ENCODE data around the gene PSMG2.
A peak's percentile ranks its signal among the peaks of the same experiment; 100 is the strongest.

PSMG2 gene, protein sequence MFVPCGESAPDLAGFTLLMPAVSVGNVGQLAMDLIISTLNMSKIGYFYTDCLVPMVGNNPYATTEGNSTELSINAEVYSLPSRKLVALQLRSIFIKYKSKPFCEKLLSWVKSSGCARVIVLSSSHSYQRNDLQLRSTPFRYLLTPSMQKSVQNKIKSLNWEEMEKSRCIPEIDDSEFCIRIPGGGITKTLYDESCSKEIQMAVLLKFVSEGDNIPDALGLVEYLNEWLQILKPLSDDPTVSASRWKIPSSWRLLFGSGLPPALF

DNA sequence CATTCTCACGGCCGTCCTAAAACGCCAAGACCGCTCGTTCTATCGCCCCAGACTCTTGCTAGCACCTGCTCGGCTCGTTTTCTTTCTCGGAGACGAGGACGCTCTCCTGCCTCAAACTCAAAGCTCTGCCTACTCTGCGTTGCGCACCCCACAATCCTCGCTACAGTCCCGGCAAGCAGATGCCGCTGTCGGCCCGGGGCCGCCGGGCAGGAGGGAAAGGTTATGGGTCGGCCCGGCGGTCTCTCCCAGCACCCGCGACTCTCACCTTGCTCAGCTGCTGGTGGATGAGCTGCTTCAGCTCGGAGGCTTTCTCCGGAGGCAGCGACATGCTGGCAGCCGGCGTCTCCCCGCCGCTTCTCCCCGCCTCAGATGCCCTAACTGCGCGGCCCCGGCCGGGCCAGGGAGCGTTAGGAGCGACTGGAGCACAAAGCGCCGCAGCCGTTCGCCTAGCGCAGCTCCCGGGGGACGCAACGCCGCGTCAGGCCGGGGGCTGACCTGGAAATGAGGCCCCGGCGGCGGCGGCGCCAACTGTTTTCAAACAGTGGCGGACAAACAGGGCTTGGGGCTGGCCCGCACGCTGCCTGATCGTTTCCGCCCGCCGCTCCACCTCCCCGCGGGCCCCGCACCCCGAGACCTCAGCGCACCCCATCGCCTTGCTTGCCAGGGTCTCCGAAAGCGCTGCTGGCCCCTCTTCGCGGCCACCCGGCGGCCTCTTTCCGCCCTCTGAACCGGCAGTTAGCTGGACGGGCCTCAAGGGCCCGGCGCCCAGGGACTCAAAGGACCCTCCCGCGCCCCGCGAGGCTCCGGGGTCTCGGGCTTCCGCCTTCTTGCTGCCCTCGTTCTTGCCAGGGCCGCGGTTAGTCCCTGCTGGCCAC is at the start of gene PSMG2, which contains the start of gene CEP76:
Gene PSMG2 (plus strand): TSS at position 822 of the 875 bp plus-strand sequence. CDS start 66 bp downstream, outside the sequence.
Gene CEP76 (minus strand): TSS at position 503 of the 875 bp plus-strand sequence. CDS start 175 bp downstream, at position 328.
- peak; percentile 76 for DNase-seq (ENCODE audit: low read depth)

DNA sequence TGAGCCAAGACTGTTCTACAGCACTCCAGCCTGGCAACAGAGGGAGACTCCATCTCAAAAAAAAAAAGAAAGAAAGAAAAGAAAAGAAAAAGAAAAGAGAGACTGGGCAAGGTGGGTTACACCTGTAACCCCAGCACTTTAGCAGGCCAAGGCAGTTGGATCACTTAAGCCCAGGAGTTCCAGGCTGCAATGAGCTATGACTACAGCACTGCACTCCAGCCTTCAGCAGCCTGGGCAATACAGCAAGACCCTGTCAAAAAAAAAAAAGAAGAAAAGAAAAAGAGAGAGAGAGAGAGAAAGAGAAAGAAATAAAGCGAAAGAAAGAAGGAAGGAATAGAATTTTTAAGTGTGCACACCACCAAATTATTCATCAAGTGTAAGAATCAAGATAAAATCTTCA is 47.9 kb upstream of the PSMG2 start:
- DNase-seq (ENCODE audit: low read depth) = no peak

DNA sequence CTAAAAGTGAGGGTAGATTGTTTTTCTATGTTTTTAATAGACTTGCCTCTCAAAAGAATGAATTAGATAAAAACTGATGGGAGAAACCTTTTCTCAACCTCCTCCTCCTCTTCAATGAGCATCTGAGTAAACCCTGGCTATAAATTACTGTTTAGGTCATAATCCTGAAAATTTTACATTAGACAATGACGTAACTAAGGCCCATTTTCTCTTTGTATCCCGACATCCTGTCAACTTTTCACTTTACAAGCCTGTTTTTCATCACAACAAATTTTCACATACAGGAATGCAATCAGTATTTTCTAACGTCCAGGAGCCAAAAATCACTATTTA is 46.3 kb upstream of the PSMG2 start:
- DNase-seq (ENCODE audit: low read depth) = no peak

DNA sequence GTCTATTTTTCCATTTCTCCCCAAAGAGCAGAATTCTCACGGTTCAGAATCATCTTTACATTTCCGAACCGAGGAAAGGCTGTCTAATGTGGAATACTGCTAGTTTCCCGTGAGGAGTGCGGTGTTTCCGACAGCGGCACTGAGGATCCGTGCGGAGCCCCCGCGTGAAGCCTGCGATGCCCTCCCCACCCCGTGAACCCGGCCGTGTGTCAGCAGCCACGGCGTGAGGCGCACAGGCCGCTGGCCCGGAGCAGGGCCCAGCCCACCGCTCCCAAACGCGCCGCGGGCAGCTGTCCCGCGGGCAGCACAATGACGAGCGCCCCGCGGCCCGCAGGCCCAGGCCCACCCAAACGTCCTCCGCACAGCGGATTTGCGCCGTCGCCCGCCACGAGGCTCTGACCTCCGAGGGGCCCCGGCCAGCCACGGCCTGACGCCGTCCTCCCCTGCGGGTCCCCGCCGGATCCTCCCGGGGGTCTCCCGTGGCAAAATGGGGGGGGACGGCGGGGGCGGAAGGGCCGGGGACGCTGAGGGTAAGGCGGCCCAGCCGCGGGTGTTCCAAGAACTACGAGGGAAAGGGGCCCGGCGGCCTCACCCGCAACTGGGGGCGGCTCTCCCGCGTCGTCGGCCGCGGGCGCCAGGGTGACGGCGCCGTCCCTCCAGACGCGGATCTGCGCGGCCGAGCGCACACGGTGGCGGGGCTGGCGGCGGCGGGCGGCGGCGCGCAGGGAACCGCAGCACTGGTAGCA is 45.7 kb upstream of the PSMG2 start:
- DNase-seq (ENCODE audit: low read depth) = no peak

DNA sequence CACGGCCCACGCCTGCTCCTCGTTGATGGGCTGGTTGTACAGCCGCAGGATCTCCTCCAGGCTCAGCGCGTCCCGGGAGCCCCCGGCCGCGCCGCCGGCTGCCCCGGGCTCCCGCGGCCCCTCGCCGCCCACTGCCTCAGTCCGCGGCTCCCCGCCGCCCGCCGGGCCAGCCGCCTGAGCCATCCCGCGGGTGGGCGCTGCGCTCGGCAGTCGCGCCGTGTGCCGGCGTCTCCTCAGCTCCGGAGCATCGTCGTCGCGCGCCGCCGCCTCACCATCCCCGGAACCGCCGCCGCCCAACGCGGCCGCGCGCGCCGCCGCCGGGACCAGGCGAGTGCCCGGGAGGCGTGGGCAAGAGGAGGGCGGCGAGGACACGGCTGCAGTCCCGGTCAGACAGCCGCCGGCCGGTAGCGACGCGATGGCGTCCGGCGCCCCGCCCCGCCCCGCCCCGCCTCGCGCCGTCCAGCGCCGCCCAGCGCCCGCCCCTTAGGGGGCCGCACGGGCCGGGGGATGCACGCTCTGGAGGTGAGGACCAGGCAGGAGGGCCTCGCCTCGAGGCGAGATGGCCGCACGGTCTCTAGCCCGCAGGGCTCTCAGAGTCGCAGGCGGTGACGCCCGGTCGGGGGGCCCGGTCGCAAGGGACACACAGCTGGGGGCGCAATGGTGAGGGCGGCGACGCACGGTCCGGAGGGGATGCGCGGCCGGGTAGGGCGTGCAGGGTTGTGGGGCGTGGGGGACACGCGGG is 45.0 kb upstream of the PSMG2 start, which contains the start of gene SPIRE1:
Gene SPIRE1 (minus strand): TSS at position 424 of the 742 bp plus-strand sequence. CDS start 241 bp downstream, at position 183.
- no peak for DNase-seq (ENCODE audit: low read depth)

DNA sequence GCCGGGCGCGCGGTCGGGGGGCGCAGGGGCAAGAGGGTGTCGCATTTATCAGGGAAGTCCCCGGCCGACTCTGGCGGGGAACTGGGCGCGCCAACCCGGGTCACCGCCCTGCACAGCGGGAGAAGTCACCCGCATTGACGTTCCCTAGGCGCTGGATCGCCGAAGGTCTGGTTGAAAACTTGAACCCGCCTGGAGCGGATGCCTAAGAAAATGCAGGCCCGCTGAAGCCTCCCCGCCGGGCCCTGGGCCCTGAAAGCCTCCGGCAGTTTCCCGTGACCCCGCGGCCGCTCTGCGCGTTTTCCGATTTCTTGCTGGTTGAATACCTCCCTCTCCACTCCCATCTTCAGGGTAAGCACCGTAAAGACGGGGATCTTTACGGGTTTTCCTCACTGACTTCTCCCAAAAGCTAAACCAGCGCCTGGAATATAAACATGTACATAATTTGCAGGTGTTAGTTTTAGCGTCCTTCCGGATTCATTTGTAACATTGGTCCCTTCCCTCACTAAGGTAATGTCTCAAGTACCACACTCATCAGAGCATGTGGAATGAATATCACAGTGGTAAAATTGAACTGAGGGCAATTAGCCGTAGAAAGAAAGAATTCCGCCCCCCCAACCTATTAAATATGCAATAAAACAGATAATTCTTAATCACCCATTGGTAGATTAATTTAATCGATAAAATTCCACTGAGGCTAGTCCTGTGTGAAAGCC is 44.3 kb upstream of the PSMG2 start:
- DNase-seq (ENCODE audit: low read depth) = no peak

DNA sequence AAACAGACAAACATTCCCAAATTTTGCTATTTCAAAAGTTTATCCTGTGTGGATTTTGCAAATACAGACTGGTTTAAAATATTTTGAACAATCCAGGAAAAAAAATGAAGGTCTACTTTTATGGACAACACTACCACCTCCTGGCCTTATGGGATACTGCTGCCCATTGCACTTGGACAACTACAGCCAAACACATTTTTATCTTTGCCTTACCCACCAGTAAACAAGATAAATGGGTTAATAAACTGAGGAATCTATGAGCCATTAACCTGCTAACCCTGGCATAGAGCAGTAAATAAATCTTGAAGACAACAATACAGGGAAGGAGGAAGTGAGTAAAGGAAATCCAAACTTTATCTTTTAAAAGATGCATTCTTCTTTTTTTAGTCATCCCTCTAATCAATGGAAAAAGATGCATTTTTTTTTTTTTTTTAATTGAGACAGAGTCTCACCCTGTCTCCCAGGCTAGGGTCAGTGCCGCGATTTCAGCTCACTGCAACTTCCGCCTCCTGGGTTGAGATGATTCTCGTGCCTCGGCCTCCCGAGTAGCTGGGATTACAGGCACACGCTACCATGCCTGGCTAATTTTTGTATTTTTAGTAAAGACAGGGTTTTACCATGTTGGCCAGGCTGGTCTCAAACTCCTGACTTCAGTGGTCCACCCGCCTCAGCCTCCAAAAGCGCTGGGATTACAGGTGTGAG is 42.8 kb upstream of the PSMG2 start:
- DNase-seq (ENCODE audit: low read depth) = no peak

DNA sequence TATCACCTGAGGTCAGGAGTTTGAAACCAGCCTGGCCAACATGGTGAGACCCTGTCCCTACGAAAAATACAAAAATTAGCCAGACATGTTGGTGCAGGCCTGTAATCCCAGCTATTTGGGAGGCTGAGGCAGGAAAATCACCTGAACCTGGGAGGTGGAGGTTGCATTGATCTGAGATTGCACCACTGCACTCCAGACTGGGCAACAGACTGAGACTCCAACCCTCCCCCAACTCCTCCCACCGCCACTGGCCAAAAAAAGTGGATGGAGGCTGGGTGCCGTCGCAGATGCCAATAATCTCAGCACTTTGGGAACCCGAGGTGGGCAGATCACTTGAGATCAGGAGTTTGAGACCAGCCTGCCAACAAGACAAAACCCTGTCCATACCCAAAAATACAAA is 34.8 kb upstream of the PSMG2 start:
- DNase-seq (ENCODE audit: low read depth) = no peak

DNA sequence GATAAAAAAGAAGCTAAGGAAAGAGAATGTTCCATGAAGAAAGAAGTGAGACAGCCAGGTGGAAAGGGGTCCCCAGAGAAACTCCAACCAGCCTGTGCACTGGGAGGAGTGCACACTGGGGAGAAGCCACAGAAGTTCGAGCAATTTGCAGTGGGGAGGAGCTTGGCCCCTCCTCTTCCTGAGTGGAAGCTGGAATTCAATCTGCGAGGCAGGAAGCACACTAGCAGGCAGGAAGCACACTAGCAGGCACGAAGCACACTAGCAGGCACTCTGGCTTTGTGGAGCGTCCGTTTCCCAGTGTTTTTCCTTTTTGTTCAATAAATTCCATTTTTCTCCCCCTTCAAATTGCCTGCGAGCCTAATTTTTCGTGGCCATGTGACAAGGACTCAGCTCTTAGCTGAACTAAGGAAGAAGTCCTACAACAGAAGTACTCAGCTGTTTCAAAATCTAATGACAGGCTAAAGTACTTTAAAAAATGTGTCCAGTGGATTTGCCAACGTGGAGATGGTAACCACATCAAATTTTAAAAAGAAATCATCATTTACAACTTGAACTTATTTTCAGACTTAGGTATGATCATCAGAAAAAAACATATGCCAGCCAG is 23.6 kb upstream of the PSMG2 start:
- no peak for DNase-seq (ENCODE audit: low read depth)

DNA sequence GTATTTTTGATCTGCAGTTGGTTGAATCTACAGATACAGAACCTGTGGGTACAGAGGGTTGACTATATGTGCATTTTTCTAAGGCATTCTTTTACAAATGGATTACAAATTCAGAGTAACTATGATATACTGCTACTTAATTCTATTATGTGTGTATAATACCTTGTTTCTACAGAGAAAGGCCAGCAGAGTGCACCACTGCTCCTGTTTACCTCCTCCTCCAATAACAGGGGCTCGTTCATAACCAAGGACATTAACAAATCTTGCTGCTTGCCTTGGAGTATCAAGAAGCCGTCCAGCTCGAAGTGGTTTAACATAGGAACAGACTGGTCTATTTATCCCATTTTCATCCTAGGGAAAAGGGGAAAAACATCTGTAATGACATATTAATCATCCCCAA is 16.7 kb upstream of the PSMG2 start:
- no peak for DNase-seq (ENCODE audit: low read depth)

DNA sequence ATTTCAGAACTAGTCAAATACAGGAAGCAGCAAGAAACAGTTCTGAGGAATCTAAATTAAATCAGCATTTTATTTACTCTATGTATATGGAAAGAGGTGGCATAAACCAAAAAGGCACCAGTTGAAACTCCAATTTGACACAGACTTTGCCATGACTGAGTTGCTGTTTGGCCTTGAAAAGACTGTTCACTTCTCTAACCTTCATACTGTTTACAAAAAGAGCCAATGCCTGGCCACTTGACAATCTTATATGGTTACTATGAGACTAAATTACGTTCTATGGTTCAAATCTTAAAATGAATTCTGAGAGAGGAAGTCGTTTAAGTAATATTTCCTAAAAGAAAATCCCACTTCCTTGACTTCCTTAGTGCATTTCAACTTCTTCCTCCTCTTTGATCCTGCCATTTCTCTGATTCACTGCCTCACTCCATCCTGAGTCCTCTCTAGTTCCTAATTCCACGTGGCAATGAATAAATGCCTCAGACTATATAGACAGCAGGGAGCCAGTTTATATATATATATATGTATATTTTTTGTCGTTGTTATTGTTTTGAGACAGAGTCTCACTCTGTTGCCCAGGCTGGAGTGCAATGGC is 13.5 kb upstream of the PSMG2 start:
- DNase-seq (ENCODE audit: low read depth) = no peak

DNA sequence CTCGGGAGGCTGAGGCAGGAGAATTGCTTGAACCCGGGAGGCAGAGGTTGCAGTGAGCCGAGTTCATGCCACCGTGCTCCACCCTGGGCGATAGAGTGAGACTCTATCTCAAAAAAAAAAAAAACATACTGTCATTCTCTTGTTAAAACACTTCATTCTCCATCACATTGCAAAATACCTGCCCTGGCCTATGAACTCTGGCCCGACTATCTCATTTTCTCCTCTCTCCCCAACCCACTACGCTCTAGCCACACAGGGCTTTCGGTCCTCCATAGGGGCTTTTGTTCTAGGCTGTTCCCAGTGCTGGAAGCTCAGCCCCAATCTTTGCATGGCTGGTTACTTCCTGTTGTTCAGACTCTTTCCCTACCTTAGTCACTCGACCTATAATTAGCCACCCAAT is 10.6 kb upstream of the PSMG2 start:
- DNase-seq (ENCODE audit: low read depth) = no peak

DNA sequence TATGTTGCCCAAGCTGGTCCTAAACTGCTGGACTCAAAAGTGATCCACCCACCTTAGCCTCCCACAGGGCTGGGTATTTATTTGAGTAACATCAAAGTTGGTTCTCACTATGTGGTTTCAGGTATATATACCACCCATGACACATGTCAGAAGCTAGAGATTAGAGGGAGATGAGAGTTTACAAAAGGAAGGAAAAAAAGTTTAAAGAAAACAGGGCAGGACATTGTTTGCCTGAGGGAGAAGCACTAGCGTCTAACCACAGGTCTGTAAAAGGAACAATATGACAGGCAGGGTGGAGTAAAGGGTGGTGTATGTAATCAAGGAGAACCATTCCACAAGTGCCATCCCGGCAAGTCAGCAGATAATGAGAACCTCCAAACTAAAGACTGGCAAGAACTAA is 8.8 kb upstream of the PSMG2 start:
- DNase-seq (ENCODE audit: low read depth) = no peak

DNA sequence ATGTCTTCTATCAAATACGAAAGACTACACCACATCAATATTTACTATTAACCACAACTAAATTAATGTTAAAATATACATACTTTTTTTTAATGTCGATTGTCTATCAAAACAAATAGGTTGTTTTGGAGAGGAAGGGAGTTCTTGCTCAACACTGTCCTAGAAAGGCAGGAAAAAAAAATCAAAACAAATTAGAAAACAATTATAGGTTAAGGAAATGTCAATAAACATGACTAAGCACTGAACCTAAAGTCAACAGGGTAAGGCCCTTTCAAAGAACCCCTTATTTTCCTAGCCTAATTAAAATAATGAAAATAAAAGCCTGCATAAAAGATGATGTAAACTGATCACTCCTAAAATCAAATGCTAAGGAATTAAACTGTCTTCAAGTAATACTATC is 3.1 kb upstream of the PSMG2 start:
- DNase-seq (ENCODE audit: low read depth) = no peak

DNA sequence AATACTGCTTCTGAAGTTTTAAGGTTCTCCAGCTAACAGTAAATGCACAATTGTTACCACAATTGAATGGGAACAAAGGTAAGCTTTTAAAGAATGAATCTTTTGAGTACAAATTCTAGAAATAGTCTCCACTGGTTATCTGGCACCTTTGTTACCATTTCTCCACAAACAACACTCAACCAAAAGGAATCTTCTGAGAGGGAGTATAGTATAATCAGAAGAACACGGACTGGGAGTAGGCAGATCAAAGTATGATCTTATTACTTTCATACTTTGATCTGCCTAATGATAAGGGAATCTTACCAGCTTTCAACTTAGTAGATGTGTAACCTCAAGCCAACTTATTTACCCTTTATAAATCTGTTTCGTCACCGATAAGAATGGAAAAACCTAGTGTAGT is 1.7 kb upstream of the PSMG2 start:
- no peak for DNase-seq (ENCODE audit: low read depth)

DNA sequence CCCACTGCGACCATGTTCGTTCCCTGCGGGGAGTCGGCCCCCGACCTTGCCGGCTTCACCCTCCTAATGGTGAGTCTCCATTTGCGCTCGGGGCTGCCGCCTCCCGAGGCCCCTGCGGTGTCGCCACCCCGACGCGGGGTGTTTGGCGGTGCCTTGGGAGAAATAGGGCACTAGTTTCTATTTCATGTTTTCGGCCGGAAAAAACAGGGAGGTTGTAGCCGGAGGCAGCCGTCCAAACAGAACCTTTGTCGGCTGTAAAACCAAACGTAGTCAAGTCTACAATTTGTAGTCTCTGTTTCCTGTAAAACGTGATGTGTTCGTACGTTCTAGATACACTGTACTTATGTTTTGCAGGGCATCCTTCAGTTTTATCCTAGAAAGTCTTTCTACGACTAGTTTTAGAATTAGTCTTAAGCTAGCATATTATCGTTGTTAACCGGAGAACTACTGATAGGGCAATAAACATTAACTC is 290 bp downstream of the PSMG2 start:
- DNase-seq (ENCODE audit: low read depth) = no peak

DNA sequence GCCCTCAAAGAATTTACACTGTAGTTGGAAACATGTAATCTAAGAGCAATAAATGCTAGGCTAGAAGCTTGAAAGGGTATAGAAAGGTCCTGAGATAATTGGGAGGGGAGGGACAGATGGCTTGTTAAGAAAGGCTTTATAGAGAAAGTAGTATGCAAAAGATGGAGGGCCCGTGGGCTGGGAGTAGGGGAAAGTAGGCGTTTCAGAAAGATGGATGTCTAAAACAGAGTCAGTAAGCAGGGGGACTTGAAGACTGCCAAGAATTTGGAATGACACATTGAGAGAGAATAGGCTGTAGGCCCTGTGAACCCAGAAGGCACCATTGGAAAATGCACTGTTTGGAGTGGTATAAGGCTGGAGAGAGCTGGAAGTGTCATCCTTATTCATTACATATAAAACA is 822 bp downstream of the PSMG2 start:
- no peak for DNase-seq (ENCODE audit: low read depth)

DNA sequence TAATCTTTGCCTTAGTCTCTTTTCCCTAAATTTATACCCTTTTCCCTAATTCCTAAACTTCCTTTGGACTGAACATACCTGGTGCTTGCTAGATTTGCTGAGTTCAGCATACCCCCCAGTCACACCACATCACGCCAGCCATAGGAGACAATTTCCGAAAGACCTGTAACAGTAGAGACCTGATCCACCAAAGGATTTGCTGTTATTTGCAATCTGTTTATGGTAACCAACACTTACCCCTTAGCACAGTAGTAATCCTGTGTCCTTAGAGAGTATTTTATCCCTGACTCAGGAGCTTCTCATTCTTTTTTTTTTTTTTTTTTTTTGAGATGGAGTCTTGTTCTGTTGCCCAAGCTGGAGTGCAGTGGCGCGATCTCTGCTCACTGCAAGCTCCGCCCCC is 8.6 kb downstream of the PSMG2 start:
- no peak for DNase-seq (ENCODE audit: low read depth)

DNA sequence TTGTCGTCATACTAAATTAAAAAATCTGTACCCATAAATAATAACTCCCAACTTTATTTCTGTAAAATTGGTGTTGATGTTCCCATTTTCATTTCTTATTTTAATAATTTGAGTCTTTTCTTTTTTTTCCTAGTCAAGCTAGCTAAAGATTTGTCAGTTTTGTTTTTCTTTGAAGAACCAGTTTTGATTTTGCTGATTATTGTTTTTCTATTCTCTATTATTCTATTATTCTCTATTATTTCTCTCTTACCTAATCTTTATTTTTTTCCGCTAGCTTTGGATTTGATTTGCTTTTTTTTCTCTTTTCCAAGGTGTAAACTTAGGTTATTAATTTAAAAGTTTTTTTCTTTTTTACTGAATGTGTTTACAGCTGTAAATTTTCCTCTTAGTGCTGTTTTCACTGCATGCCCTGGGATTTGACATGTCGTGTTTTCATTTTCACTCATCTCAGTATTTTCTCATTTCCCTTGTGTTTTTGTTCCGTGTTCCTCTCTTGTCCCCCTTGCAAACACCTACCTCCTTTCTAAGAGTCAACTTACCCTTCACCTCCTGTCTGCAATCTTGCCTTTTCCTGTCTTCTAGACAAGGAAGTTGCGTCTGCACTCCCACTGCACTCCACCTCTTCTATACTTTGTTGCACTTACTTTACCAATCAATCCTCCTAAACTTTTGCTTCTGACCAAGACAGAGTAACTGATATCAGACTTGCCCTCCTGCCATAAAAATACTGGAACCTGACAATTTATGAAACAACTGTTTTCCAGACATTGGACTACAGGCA is 18.8 kb downstream of the PSMG2 start:
- DNase-seq (ENCODE audit: low read depth) = no peak

All from activated T-cell treated with anti-CD3 and anti-CD28 coated beads for 24 hours (primary cell).